Stimulated activated CD8-positive, alpha-beta memory T cell treated with anti-CD3 and anti-CD28 coated beads, Interleukin-7, amount 100 ng/mL, for 1 hour (primary cell): ENCODE measurements around the gene RXRA.

Experiments used
- DNase-seq, 2 donors: peaks; one replicate each; pipeline ENCODE4 v3.0.0-alpha.2; 2020; ENCODE audit warnings: low read depth in 2 of 2

RXRA gene

DNA sequence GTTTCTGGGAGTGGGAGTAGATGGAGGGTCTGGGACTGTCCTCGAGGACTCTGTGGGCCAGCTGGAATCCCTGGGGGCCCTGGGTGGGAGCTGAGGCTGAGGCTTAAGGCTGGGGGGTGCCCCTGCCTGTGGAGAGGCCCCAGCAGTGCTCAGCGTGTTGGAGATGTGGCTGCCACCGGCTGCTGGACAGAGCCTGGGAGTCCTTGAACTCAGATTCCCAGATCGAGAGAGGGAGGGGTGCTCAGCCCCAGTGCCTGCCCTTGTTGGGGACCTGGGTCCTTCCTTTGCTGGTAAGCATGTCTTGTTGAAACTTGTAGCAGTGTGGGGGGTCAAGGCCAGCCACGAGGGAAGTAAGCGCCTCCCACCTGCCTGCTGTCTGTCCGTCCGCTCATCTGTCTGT is 10.7 kb downstream of the RXRA start:
- no peak for DNase-seq

GRCh38 chr9:134337469-134337868 is 11.2 kb downstream of the RXRA start:
- DNase-seq: no peak

DNA sequence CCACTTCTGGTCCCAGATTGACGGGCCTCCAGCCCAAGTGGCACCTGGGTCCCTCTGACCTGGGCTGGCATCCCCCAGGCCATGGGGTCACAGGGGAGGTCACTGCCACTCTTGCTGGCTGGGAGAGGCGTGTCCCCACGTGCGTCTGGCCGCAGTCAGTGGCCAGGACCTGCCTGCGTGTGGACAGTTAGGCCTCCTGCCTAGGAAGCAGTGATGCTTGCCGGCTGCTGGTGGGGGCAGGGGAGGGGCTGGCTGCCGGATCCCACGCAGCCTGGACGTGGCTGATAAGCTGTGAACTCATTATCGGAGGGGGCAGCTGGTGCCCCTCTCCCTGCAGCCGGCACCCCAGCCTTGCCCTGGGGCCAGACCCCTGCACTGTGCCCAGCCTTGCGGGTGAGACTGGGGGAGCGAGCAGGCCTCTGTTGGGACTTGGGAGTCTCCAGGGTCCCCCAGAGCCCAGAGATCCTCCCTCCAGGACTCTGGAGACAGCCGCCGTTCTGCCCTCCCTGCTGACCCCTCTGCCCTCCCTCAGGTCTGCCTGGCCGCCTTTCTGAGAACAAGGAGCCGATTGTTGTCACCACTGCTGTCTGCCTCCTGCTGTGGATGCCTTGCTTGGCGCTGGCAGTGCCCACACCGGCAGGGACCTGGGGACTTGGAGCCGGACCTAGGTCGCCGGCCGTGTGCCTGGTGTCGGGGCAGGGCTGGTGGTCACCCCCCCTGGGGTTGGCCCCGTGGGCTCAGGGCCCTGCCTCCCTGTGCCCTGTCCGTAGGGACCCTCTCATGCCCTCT is 12.3 kb downstream of the RXRA start:
- no peak for DNase-seq

DNA sequence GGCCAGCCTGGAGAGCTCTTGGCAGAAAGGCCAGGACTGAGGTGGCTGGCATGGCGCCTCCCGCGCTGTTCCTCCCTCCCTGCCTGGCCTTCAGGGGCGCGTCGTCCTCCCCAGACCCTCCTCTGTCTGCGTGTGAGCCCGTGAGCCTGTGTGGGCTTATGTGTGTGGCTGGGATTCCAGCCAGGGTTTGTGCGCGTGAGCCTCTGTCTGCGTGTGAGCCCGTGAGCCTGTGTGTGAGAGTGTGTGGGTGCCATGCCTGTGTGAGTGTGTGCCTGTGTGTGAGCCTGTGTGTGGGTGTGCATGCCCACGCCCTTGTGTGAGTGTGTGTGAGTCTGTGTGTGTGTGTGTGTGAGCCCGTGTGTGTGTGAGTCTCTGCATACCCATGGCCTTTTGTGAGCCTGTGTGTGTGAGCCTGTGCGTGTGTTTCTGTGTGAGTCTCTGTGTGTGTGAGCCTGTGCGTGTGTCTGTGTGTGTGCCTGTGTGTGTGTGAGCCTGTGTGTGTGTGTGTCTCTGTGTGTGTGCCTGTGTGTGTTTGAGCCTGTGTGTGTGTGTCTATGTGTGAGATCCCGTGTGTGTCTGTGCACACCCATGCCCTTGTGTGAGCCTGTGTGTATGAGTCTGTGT is 13.0 kb downstream of the RXRA start:
- no peak for DNase-seq

DNA sequence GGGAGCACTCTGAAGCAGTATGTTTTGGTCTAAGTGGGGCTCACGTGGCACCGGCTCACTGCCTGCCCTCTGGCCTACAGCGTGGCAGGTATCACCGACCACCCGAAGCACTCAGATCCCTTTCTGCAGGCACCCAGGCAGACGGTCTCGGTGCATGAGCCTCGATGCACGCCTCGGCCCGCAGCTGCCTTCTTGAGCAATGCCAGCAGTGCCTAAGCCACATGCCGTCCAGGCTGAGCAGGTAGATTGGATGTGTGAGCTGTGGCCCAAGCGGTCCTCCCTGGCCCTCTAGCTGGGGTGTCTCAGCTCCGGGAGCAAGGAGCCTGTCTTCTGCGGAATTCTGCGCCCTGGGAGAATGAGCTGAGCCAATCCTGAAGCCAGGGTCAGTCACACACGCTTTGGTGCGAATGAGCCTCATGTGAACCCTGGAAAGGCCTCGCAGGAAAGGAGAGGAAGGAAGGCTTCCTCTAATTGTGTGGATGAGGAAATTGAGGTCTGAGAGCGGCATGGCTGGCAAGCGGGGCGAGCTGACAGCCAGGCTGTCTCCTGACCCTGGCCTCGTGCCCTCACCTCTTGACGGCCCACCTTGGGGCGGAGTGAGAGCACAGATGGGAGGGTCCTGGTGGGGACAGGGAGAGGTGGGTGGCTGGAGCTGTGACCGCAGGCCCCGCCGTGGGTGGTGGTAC is 14.4 kb downstream of the RXRA start:
- no peak for DNase-seq

DNA sequence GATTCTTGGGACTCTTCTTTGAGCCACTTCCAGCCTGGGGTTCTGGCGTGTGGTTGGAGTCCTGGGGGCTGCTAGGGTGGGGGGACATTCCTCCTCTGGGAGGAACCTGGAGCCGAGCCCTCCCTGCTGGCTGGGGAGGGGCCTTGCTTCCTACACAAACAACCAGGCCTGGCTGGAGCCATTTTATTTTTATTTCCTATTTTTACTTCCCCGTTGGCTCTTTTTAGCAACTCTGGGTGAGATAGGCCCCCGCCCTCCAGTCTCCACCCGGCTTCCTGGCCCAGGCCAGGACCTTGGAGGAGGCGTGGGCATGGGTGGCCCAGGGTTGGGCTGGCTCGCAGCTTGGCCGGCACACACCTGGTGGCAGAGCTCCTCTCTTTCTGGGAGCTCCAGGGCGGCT is 15.1 kb downstream of the RXRA start:
- no peak for DNase-seq

GRCh38 chr9:134341929-134342745 is 15.9 kb downstream of the RXRA start:
- no peak for DNase-seq

GRCh38 chr9:134342746-134343115 is 16.5 kb downstream of the RXRA start:
- DNase-seq: no peak

- DNase-seq: no peak
Measured at GRCh38 chr9:134343637-134344036, 17.4 kb downstream of the RXRA start.

DNA sequence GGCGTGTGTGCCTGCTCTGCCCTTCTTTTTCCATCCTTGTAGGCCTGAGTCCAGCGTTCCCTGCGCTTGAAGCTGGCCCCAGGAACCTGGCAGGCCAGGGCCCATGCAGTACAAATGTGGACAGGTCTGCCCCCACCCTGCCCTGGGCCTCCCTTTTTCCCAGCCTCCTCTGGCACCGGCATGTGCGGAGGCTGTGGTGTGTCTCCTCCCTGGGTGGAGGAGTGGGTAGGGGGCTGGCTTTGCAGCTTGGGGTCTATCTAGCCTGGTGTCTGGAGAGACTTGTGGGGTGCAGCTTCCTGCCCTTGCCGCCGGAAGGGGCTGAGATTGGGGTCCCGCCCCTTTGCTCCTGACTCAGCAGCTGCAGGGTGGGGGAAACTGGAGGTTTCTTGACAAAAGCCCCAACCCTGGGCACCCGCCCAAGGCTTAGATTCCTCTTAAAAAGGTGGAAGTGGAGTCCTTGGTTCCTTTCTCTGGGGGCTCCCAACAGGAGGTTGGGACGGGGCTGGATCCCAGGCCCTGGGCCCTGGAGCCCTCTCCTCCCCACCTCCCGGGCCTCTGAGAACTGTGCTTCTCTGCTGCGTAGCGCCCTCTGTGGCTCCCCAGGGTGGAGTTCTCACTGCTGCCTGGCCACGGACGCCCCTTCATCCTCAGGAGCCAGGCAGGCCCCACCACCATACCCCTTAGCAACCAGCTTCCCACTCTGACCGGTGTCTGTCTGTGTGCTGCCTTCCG is 18.0 kb downstream of the RXRA start:
- DNase-seq: no peak

DNA sequence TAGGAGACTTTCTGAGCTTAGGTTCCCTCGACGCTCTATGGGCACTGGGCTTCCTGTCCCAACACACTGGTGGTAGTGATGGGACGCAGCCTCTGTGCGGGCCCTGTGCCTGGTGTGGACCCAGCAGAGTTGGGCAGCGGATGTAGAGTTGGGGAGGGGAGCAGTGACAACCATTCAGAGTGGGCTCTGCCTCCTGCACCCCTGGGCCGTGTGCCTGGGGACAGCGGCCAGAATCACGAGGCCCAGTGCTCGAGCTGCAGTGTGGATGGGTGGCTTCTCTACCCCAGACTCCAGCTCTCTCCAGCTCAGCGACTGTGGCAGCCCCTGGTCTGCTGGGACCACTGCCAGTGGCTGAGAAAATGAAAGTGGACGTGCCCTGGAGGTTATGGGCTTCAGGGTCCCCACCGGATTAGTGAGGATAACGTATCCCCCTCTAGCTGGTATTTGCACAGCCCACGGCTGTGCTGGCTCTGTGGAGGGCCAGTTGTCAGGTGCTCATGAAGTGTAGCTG is 18.6 kb downstream of the RXRA start:
- no peak for DNase-seq

GRCh38 chr9:134345737-134346136 is 19.5 kb downstream of the RXRA start:
- no peak for DNase-seq

DNA sequence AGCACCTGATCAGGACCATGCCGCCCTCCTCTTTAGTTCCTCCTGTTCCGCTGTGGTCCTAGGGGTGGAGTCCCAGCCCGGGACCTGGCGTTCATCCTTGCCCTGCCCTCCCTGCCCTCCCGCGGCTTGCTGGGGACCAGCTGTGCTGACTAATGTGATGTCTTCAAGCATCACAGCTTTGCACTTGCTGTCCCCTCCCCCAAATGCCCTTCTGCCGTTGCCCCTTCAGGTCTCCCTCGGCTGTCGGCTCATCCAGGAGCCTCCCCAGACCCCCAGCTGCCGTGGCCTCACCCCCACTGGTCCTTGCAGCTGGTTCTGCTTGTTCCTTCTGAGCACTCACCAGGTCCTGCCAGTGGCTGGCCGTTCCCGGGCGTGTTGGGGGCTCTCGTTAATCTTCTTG is 19.9 kb downstream of the RXRA start:
- no peak for DNase-seq

- no peak for DNase-seq
Measured at GRCh38 chr9:134346840-134347583, 20.8 kb downstream of the RXRA start.

GRCh38 chr9:134347996-134348395 is 21.7 kb downstream of the RXRA start:
- no peak for DNase-seq

- DNase-seq: no peak
Measured at GRCh38 chr9:134348404-134349155, 22.3 kb downstream of the RXRA start.

DNA sequence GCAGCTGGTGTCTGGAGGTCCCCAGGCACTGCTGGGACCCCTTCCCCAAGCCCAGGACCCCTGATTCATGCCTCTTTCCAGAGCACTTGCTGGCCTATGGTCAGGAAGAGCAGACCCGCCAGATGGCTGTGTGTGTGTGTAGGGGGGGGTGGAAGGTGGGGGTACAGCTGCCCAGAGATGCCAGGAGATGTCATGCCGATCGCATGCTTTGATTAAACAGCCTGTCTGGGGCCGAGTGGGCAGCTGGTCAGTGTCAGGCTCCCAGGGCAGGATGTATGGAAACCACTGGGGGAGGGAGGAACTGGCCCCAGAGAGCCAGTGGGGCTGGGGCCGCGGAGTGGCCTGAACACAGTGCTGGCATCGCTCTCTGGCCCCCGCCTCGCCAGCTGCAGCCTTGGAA is 23.7 kb downstream of the RXRA start:
- DNase-seq: no peak

DNA sequence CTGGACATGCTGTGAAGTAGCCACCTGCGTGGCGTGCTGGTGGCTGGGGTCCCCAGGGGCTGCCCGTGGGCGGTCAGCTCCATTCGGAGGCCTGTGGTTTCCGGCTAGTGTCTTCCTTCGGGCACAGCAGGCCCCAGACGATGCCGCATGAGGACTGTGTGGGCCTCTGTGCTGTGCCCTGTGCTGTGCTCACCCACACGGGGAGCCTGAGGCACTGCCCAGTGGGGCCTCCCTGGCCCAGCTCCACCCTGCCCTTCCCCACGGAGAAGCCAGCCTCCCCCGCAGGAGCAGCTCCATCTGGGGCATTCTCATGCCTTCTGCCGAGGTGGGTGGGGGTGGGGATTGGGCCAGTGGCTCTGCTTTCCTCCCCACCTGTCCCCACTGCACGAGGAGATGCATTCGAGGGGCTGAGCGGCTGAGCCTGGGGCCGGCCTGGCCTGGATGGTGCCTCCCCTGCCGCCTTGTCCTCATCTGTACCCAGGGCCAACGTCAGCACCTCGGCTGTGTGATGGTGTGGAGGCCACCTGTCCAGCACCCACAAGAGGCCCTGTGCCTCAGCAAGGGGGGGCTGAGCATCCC is 24.2 kb downstream of the RXRA start:
- no peak for DNase-seq

GRCh38 chr9:134351606-134352176 is 25.4 kb downstream of the RXRA start:
- no peak for DNase-seq
